HG03196 (cell line): ENCODE results near the gene MYLK2.
A peak's percentile ranks its signal among the peaks of the same experiment; 100 is the strongest.

ENCODE experiments used
- ATAC-seq: cut with Tn5 transposase; IDR thresholded peaks from one replicate; pipeline ENCODE4 v1.9.1; 2021; ENCODE audit not compliant: unreplicated experiment

MYLK2 gene

DNA sequence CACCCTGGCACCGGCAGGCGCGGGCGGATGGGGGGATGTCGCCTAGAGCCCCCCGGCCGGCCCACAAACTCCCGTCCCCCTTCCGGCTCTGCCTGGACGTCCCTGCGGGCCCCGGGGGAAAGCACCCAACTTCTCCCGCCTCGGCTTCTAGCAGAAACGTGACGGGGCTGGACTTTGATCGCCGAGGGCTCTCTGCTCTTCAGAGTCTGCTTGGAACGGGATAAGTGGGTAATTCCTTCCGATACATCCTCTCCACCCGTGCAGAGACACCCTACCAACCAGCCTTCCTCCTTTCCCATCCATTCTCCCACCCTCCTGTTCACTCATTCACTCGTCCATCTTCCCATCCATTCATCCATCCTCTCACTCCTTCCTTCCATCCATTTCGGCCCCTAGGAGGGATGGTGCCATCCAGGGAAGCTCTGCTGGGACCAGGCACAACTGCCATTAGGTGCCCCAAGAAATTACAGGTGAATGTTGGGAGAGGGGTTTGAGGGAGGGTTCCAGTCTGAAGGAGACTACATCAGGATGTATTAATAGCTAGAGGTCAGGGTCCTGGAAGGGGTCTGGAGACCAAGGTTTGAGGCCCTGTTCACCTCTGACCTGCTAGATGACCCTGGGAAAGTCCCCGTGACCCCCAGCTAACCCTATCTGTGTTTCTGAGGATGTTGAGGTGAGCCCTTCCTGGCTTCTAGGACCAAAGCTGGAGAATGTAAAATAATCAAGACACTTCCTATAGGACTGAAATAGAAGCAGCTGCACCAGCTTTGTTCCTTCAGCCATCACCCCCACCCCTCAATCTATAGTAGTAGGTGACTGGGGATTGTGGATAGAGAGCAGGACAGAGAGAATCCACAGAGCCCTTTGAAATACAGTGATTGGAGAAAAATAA lies 51.8 kb downstream of the MYLK2 start:
- no peak for ATAC-seq

DNA sequence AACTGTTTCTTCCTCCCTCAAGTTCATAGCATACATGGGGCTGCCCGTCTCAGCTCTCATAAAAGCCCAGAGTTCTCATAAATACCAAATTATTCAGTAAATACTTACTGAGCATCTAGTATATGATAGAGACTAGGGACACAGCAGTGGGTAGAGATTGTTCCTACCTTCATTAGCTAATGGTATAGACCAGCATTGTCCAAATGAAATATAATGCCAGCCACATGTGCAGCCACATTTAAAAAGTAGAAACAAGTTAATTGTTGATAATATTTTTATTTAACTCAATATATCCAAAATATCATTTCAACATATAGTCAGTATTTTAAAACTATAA lies 52.4 kb downstream of the MYLK2 start:
- no peak for ATAC-seq

DNA sequence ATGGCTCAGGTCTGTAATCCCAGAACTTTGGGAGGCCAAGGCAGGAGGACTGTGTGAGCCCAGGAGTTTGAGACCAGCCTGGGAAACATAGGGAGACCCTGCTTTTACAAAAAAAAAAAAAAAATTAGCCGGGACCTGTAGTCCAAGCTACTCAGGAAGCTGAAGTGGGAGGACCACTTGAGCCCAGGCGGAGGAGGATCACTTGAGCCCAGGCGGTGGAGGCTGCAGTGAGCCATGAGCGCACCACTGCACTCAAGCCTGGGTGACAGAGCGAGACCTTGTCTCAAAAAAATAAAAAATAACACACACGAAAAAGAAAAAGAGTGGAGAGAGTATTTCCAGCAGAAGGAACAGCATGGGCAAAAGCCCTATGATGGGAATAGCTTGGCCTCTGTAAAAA lies 53.2 kb downstream of the MYLK2 start:
- no peak for ATAC-seq

DNA sequence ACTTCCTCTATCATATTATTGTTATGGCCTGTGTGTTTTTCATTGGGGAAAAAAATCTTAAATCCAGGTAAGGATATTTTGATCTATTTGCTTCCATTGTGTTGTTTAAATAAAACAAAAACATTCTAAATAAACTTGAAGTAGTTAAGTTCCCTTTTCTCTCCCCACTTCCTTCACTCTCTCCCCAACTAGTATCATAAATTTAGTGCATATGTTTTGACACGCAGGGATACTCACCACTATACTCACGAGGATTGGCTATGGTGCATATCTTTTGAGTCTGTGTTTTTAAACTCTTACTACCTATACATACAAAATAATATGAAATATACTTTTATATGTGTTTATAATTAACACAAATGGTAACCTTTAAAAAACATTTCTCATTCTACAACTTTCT lies 56.5 kb downstream of the MYLK2 start:
- no peak for ATAC-seq

DNA sequence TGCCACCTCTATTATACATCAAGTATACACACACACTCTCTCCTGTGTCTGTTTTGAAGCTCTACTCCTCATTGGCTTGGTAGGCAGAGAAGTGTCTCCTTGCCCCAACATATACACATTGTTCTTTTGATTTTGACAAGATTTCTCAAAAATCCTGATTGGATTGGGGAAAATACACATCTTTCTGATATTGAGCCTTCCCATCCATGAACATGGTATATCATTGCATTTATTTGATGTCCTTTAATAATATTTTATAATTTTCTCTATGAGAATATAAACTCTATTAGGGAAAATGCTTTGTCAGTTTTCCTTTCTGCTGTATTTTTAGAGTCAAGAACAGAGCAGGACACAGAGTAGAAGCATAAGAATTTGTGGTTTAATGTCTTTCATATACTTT lies 58.5 kb downstream of the MYLK2 start:
- no peak for ATAC-seq

DNA sequence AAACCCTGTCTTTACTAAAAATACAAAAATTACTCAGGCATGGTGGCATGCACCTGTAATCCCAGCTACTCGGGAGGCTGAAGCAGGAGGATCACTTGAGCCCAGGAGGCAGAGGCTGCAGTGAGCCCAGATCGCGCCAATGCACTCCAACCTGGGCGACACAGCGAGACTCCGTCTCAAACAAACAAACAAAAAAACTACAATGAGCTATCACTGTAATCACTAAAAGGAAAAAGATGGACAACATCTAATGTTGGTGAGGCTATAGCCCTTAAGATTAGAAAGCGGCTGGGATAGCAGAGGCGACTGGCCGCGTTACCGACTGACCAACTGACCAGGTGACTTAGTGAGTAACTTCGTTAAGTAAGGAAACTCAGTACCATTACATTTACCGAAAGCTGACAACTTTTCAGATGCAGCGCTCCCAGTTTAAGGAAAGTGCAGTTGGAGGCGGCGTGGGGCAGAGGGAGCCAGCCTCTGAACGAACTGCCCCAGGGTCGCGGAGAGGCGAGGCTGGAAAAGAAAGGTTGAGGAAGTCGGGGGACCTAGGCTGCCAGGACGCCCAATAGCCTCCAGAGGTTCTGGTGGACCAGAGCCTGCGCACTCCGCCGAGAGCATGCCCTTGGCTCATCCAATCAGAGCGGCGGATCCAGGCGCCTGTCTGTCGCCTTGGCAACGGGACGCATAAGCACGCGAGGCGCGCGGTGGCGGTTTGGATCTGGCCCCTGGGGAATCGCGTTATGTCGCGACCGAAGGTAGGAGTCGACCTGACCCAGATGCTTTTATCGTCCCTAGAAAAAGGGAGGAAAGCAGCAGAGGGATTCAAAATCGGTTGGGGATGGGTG lies 60.2 kb downstream of the MYLK2 start:
- peak; percentile 77 for ATAC-seq

DNA sequence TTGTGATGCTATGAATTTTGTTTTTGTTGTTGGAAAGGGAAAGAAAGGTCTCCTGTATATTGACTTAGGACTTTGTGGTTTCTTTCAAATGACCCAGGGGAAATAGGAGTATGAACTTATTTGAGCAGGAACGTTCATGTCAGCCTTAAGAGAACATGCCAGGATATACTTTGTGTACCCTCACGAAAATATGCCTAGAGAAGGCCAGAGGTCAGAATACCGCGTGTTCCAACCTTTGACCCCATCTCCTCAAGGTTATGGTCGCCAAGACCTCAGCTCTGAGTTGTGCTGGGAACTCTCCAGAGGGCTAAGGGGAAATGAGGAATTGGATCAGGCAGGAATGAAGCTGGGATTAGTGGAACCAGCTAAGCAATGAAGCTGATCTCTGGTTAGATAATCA lies 62.8 kb downstream of the MYLK2 start:
- ATAC-seq, result no peak

DNA sequence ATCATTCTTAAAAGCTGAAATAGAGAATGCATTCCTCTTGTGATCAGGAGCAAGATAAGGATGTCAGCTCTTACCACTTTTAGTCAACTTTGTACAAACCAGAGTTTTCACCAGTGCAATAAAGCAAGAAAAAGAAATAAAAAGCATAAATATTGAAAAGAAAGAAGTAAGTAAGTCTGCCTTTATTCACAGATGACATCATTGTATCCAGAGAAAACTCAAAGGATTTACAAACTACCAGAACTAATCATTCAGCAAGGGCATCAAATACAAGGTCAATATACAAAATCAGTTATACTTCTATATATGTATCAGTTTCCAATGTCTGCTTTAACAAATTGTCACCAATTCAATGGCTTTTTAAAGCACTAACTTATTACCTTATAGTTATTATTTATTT lies 64.7 kb downstream of the MYLK2 start:
- ATAC-seq, result no peak
